Body of pancreas (tissue), 4 donors: ENCODE measurements around the gene FUCA2.

Experiments used
- CTCF ChIP-seq, 7 experiments: fragments of 450-650 bp in 4 of 7; fragments of 200-600 bp in 3 of 7; sonication (generic) in 3 of 7; IDR thresholded peaks; one replicate each; pipeline ENCODE4 v1.5.1; 2016 to 2019; ENCODE audit warnings: antibody characterized with exemption in 7 of 7
- POLR2A ChIP-seq, 3 donors: fragments of 450-650 bp; IDR thresholded peaks; one replicate each; pipeline ENCODE4 v1.6.1; 2016; ENCODE audit warnings: antibody characterized with exemption in 3 of 3, mild to moderate bottlenecking in 2 of 3

GRCh38 chr6:143540192-143540591 lies 28.7 kb upstream of the FUCA2 start:
- TF ChIP-seq CTCF (IDR thresholded peaks at IDR 0.05) (no peak), POLR2A (IDR thresholded peaks at IDR 0.05) (no peak)
